ENCODE data around the gene NKAIN2.
"Not testable (repeated sequence)": the region's sequence is repeated elsewhere in the genome, so short reads cannot be mapped to it uniquely, and the experiment has no call there.

The NKAIN2 gene

GRCh38 chr6:124436803-124437202, 633.1 kb downstream of the NKAIN2 start:
- DNase-seq (ENCODE audit: low spot score), result no peak

- DNase-seq (ENCODE audit: low spot score), result no peak
Measured at GRCh38 chr6:124438546-124439065, 634.9 kb downstream of the NKAIN2 start.

- no peak for DNase-seq (ENCODE audit: low spot score)
Measured at GRCh38 chr6:124441450-124441849, 637.8 kb downstream of the NKAIN2 start.

- no peak for DNase-seq (ENCODE audit: low spot score)
Measured at GRCh38 chr6:124443541-124443940, 639.9 kb downstream of the NKAIN2 start.

GRCh38 chr6:124445581-124445980, 641.9 kb downstream of the NKAIN2 start:
- DNase-seq (ENCODE audit: low spot score), result no peak

GRCh38 chr6:124446961-124447360, 643.3 kb downstream of the NKAIN2 start:
- no peak for DNase-seq (ENCODE audit: low spot score)

GRCh38 chr6:124459268-124459667, 655.6 kb downstream of the NKAIN2 start:
- DNase-seq (ENCODE audit: low spot score), result no peak

- no peak for DNase-seq (ENCODE audit: low spot score)
Measured at GRCh38 chr6:124462750-124463149, 659.1 kb downstream of the NKAIN2 start.

GRCh38 chr6:124463271-124463670, 659.6 kb downstream of the NKAIN2 start:
- DNase-seq (ENCODE audit: low spot score), result no peak

GRCh38 chr6:124464600-124464999, 660.9 kb downstream of the NKAIN2 start:
- DNase-seq (ENCODE audit: low spot score), result not testable (repeated sequence)

GRCh38 chr6:124466949-124467348, 663.3 kb downstream of the NKAIN2 start:
- no peak for DNase-seq (ENCODE audit: low spot score)

- DNase-seq (ENCODE audit: low spot score), result no peak
Measured at GRCh38 chr6:124467366-124467765, 663.7 kb downstream of the NKAIN2 start.

GRCh38 chr6:124470803-124471202, 667.1 kb downstream of the NKAIN2 start:
- DNase-seq (ENCODE audit: low spot score), result no peak

GRCh38 chr6:124475176-124475575, 671.5 kb downstream of the NKAIN2 start:
- no peak for DNase-seq (ENCODE audit: low spot score)

- DNase-seq (ENCODE audit: low spot score), result no peak
Measured at GRCh38 chr6:124478906-124479305, 675.2 kb downstream of the NKAIN2 start.

- no peak for DNase-seq (ENCODE audit: low spot score)
Measured at GRCh38 chr6:124479991-124480430, 676.3 kb downstream of the NKAIN2 start.

GRCh38 chr6:124482071-124482491, 678.4 kb downstream of the NKAIN2 start:
- no peak for DNase-seq (ENCODE audit: low spot score)

GRCh38 chr6:124487623-124488431, 684.2 kb downstream of the NKAIN2 start:
- DNase-seq (ENCODE audit: low spot score), result no peak

- no peak for DNase-seq (ENCODE audit: low spot score)
Measured at GRCh38 chr6:124490122-124490521, 686.5 kb downstream of the NKAIN2 start.

- DNase-seq (ENCODE audit: low spot score), result no peak
Measured at GRCh38 chr6:124493259-124493658, 689.6 kb downstream of the NKAIN2 start.

GRCh38 chr6:124494956-124495664, 691.4 kb downstream of the NKAIN2 start:
- DNase-seq (ENCODE audit: low spot score), result no peak

GRCh38 chr6:124495665-124496190, 692.1 kb downstream of the NKAIN2 start:
- DNase-seq (ENCODE audit: low spot score), result no peak

GRCh38 chr6:124496334-124496733, 692.7 kb downstream of the NKAIN2 start:
- DNase-seq (ENCODE audit: low spot score), result no peak

Measured in iPS-NIHi11 (cell line).